ENCODE measurements around the gene ZNF423. TPM values are rescaled to one million over a fixed set of nuclear protein-coding genes. Genes with fewer than 3 reads are reported as not detected.

ZNF423 gene
- total RNA-seq, 4 donors from 2014 or later, result 0.72 to 5.9 (median 1.1) TPM

DNA sequence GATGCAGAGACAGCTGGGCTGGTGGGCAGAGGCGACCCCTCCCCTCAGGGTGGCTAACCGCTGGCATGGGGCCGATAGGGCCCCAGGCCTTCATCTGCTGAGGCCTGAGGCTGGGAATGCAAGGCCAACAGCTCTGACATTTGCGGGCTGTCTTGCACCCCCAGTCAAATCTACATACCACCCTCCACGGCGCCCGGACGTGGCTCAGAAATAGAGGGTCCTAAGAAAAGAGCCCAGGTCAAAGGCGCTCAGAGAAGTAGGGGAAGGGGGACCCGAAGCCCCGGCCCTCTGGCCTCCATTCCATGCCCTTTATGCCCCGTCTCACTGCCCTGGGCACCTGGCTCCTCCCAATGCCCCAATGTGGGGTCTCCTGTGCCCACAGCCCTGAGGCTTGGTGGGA is 340.1 kb downstream of the ZNF423 start:
- H3K9me3 ChIP-seq, result no peaks in the 10 kb centered on the region
- 88 to 94% methylated on average over 8 to 9 of the region's 12 CpGs for WGBS, 2 donors
- H3K4me1 ChIP-seq, result peaks cover 0 to 5% (median 0%) of the 10 kb centered on the region in 3 donors
- no peak for TF ChIP-seq POLR2A (IDR thresholded peaks at IDR 0.05)
- TF ChIP-seq, protein P1, sequence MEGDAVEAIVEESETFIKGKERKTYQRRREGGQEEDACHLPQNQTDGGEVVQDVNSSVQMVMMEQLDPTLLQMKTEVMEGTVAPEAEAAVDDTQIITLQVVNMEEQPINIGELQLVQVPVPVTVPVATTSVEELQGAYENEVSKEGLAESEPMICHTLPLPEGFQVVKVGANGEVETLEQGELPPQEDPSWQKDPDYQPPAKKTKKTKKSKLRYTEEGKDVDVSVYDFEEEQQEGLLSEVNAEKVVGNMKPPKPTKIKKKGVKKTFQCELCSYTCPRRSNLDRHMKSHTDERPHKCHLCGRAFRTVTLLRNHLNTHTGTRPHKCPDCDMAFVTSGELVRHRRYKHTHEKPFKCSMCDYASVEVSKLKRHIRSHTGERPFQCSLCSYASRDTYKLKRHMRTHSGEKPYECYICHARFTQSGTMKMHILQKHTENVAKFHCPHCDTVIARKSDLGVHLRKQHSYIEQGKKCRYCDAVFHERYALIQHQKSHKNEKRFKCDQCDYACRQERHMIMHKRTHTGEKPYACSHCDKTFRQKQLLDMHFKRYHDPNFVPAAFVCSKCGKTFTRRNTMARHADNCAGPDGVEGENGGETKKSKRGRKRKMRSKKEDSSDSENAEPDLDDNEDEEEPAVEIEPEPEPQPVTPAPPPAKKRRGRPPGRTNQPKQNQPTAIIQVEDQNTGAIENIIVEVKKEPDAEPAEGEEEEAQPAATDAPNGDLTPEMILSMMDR (IDR thresholded peaks at IDR 0.05), result no peak
- no peaks in the 10 kb centered on the region for H3K36me3 ChIP-seq
- DNase-seq, result no peak
- no peak overlapping the region for H3K4me3 ChIP-seq
- peaks cover 0 to 3% (median 0%) of the 10 kb centered on the region in 4 donors for H3K27me3 ChIP-seq
- H3K27ac ChIP-seq, result no peak overlapping the region
- intact Hi-C loops (cut with DNase I), result no loop called here

GRCh38 chr16:49515016-49515565 is 340.8 kb downstream of the ZNF423 start:
- intact Hi-C loops (cut with DNase I), result no loop called here
- no peak for DNase-seq
- H3K27ac ChIP-seq, result no peak overlapping the region
- H3K36me3 ChIP-seq, result no peaks in the 10 kb centered on the region
- no peak overlapping the region for H3K4me3 ChIP-seq
- TF ChIP-seq, protein P1 (IDR thresholded peaks at IDR 0.05), result no peak
- TF ChIP-seq POLR2A (IDR thresholded peaks at IDR 0.05), result no peak
- H3K27me3 ChIP-seq, result peaks cover 0 to 3% (median 0%) of the 10 kb centered on the region in 4 donors
- H3K9me3 ChIP-seq, result no peaks in the 10 kb centered on the region
- WGBS, 2 donors, result 80 to 82% methylated on average over 8 to 11 of the region's 11 CpGs
- H3K4me1 ChIP-seq, result peaks cover 0 to 5% (median 0%) of the 10 kb centered on the region in 3 donors

DNA sequence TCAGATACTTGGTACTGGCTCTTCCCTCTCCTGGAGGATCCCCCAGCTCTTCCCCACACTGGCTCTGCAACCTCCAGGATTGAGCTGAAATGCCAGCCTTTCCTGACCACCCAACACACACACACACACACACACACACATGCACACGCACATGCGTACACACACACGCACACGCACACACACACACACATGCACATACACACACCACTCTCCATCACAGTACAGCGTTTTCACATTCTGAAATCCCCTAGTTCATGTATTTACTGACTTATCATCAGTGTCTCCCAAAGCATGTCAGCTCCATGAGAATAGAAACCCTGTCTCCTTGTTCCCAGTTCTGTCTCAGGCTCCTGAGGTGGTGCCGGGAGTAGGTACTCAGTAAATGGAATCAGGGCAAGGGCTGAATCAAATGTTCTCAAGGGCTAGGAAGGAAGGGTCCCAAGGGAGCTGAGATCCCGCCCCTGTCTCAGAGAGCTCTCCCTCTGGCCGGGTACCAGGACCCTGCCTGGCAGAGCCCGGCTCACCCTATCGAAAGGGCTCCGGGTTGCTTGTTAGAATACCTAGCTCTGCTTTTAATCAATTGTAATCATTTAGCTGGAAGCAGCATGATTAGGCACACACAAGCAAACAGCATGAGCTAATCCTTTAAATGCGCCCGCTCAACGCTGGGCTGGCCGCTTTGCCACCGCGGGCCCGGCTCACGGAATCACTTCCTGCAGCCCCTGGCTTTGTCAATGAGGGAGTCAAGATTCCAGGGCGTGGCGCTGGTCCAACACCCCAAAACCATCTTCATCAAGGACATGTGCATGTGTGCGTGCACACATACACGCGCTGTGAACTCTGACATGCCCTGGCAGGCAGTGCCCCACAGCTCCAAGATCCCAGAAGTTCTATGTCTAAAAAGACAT is 341.6 kb downstream of the ZNF423 start:
- TF ChIP-seq POLR2A (IDR thresholded peaks at IDR 0.05), result no peak
- TF ChIP-seq, protein P1 (IDR thresholded peaks at IDR 0.05), result no peak
- intact Hi-C loops (cut with DNase I), result no loop called here
- no peak for DNase-seq
- Histone ChIP-seq H3K36me3 (no peaks in the 10 kb centered on the region), H3K4me1 (peaks cover 0 to 5% (median 0%) of the 10 kb centered on the region in 3 donors), H3K9me3 (no peaks in the 10 kb centered on the region), H3K4me3 (no peak overlapping the region), H3K27ac (no peak overlapping the region), H3K27me3 (peaks cover 0 to 3% (median 0%) of the 10 kb centered on the region in 4 donors)
- 72 to 74% methylated on average over 5 to 11 of the region's 24 CpGs for WGBS, 2 donors

DNA sequence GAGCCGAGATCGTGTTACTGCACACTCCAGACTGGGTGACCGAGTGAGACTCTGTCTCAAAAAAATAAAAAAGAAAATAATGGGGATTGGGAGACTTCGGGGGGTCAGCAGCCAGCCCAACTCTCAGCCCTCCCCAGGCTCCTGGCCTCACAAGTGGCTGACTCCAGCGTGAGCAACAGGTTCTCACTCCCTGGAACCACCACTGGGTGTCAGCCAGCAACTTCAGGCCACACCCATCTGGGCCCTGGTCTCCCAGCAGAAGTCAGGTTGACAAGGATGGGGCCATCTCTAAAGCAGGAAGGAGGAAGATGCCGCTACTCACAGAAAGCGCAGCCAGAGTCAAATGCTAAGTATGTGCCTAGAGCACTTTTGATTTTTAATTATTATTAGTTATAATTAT is 342.9 kb downstream of the ZNF423 start:
- peaks cover 0 to 5% (median 0%) of the 10 kb centered on the region in 3 donors for H3K4me1 ChIP-seq
- peaks cover 0 to 3% (median 0%) of the 10 kb centered on the region in 4 donors for H3K27me3 ChIP-seq
- TF ChIP-seq POLR2A (IDR thresholded peaks at IDR 0.05), result no peak
- TF ChIP-seq, protein P1 (IDR thresholded peaks at IDR 0.05), result no peak

More for the DNA sequence above, 342.9 kb downstream of the ZNF423 start:
- 67 to 71% methylated on average over 7 of the region's 7 CpGs for WGBS, 2 donors
- Histone ChIP-seq H3K27ac (no peak overlapping the region), H3K36me3 (no peaks in the 10 kb centered on the region), H3K9me3 (no peaks in the 10 kb centered on the region), H3K4me3 (no peak overlapping the region)
- no peak for DNase-seq
- intact Hi-C loops (cut with DNase I), result no loop called here
